Posterior vena cava (tissue), 2 donors: Measurements from ENCODE around the gene DDAH1. TPM values are rescaled to one million over a fixed set of nuclear protein-coding genes. Genes with fewer than 3 reads are reported as not detected.
"Not testable (repeated sequence)": the region's sequence is repeated elsewhere in the genome, so short reads cannot be mapped to it uniquely, and the experiment has no call there.

ENCODE experiments used
- DNase-seq: peaks from one replicate; pipeline ENCODE4 v3.0.0-alpha.2; 2020; ENCODE audit warnings: low spot score
- intact Hi-C, 2 donors: fragments of 100-400 bp; cut with DNase I; formaldehyde crosslinking; loops; one replicate each; pipeline versions ENCODE4 v1.14.1 to v1.14.2; 2022 to 2023
- total RNA-seq, 2 donors: library from RNA; stranded (reverse); fragmentation: NEBNext Ultra II Directional; extraction: Animal tissue kit (Norgen Biotek cat#: 25700); gene quantifications; one replicate each; pipeline ENCODE4 v1.2.1, GENCODE V29; 2021
- donor health status: DM: yes; HTN: yes; CAD: no.
- donor health status: DM: yes; HTN: yes; CAD: no.

Gene DDAH1
- total RNA-seq, 2 donors from 2014 or later: 31.8 to 46.1 TPM

GRCh38 chr1:85368073-85368770 is 96.7 kb downstream of the DDAH1 start:
- DNase-seq: no peak
- intact Hi-C loops: no loop called here

- DNase-seq: no peak
- intact Hi-C loops: no loop called here
Observed at GRCh38 chr1:85366391-85367170, 98.4 kb downstream of the DDAH1 start.

- intact Hi-C loops: no loop called here
- DNase-seq: no peak
Observed at GRCh38 chr1:85365851-85366250, 99.1 kb downstream of the DDAH1 start.

- intact Hi-C loops: no loop called here
Observed at GRCh38 chr1:85363521-85363920, 101.4 kb downstream of the DDAH1 start.

GRCh38 chr1:85363092-85363491 is 101.9 kb downstream of the DDAH1 start:
- no peak for DNase-seq
- intact Hi-C loops: no loop called here

More at GRCh38 chr1:85363521-85363920, 101.4 kb downstream of the DDAH1 start:
- no peak for DNase-seq

GRCh38 chr1:85361606-85362296 is 103.2 kb downstream of the DDAH1 start:
- DNase-seq: no peak
- intact Hi-C loops: no loop called here

- intact Hi-C loops: no loop called here
- no peak for DNase-seq
Observed at GRCh38 chr1:85360730-85361493, 104.0 kb downstream of the DDAH1 start.

- intact Hi-C loops: no loop called here
Observed at GRCh38 chr1:85359874-85360721, 104.9 kb downstream of the DDAH1 start.

GRCh38 chr1:85358702-85359438 is 106.1 kb downstream of the DDAH1 start:
- intact Hi-C loops: no loop called here
- no peak for DNase-seq

More at GRCh38 chr1:85359874-85360721, 104.9 kb downstream of the DDAH1 start:
- DNase-seq: no peak

GRCh38 chr1:85357817-85358216 is 107.1 kb downstream of the DDAH1 start:
- no peak for DNase-seq
- intact Hi-C loops: no loop called here

GRCh38 chr1:85356130-85356529 is 108.8 kb downstream of the DDAH1 start:
- intact Hi-C loops: no loop called here
- no peak for DNase-seq

- DNase-seq: no peak
- intact Hi-C loops: no loop called here
Observed at GRCh38 chr1:85352055-85352454, 112.9 kb downstream of the DDAH1 start.

- DNase-seq: no peak
- intact Hi-C loops: no loop called here
Observed at GRCh38 chr1:85351202-85351828, 113.6 kb downstream of the DDAH1 start.

GRCh38 chr1:85349224-85349623 is 115.7 kb downstream of the DDAH1 start:
- DNase-seq: no peak
- intact Hi-C loops: no loop called here

- intact Hi-C loops: no loop called here
- no peak for DNase-seq
Observed at GRCh38 chr1:85347908-85348307, 117.1 kb downstream of the DDAH1 start.

- intact Hi-C loops, DNase-seq: not testable (repeated sequence)
Observed at GRCh38 chr1:85347275-85347674, 117.7 kb downstream of the DDAH1 start.

- DNase-seq: no peak
- intact Hi-C loops: no loop called here
Observed at GRCh38 chr1:85344256-85344694, 120.7 kb downstream of the DDAH1 start.
